Measurements from ENCODE around the gene SAMD8. TPM values are rescaled to one million over a fixed set of nuclear protein-coding genes. Genes with fewer than 3 reads are reported as not detected.

SAMD8 gene
- total and polyA plus RNA-seq, 2 of the 8 experiments (the other 6 are each of a cell fraction or from before 2014, with no cell fraction given), result 11.7 to 20.9 TPM

GRCh38 chr10:75100764-75101291 is 10.6 kb upstream of the SAMD8 start:
- H3K79me1 ChIP-seq (ENCODE audit: low read depth, low read length), result no peaks in the 10 kb centered on the region; the same call in 1 of the 2 replicates
- H3K36me3 ChIP-seq (ENCODE audit: control insufficient read depth in 2 of 4, insufficient read depth in 4 of 4, low read length in 3 of 4), result no peaks in the 10 kb centered on the region
- peak overlapping the region; percentile 88; the same call in 1 of the 2 replicates for H2BK12ac ChIP-seq (ENCODE audit: low read depth, low read length)
- H3K4me3 ChIP-seq (ENCODE audit: extremely low read depth in 1 of 4, insufficient read depth in 2 of 4, low read depth in 3 of 4, low read length in 4 of 4), result peak overlapping the region in 1 of 4 experiments; percentile 25; a peak in 1 of 8 replicates
- no peak overlapping the region for H3K56ac ChIP-seq (replicated peaks; ENCODE audit: insufficient read length, low read depth, low read length)
- H3K9me3 ChIP-seq (ENCODE audit: insufficient read depth in 2 of 2, low read depth in 1 of 2, low read length in 1 of 2), result no peaks in the 10 kb centered on the region
- 63% methylated on average over 4 of the region's 4 CpGs; no CpG with 5 or more reads in 1 of the 2 experiments for WGBS, 2 experiments (ENCODE audit: extremely low coverage in 1 of 2, insufficient coverage in 1 of 2, insufficient read length in 1 of 2, insufficient replicate concordance in 2 of 2, low coverage in 1 of 2, low lambda C conversion rate in 2 of 2, missing lambda C conversion rate in 1 of 2)
- peak overlapping the region; percentile 59; the same call in 1 of the 2 replicates for H3K27ac ChIP-seq (ENCODE audit: low read depth, low read length)
- H3K23ac ChIP-seq (ENCODE audit: insufficient read length), result no peak overlapping the region
- TF ChIP-seq KDM1A (IDR thresholded peaks at IDR 0.05; ENCODE audit: borderline replicate concordance, low read length), result no peak
- TF ChIP-seq RAD21 (IDR thresholded peaks at IDR 0.05 in 1 of 2, conservative IDR thresholded peaks at IDR 0.05 in 1 of 2; ENCODE audit: low read depth in 2 of 2, low read length in 2 of 2), result 0 out of 4 replicates have a peak, but pooled peaks of 1 of the 2 experiments have one; percentile 0
- peak overlapping the region; percentile 78; the same call in 1 of the 2 replicates for H4K8ac ChIP-seq (ENCODE audit: extremely low read depth, insufficient read depth, low read length)
- H2AFZ ChIP-seq (ENCODE audit: low read length), result peak overlapping the region; percentile 100
- ChIA-PET POLR2A (ENCODE audit: partially characterized antibody) (interaction anchor here (0.8 to 2.0 kb wide), 4 partner anchors 10 to 950 kb away, joined by 3 to 7 read pairs (median 4); partner anchors contain the start of genes AP3M1 and SAMD8), CTCF (ENCODE audit: partially characterized antibody) (interaction anchor here (0.6 to 7.1 kb wide), 30 partner anchors 9 to 860 kb away, joined by 3 to 44 read pairs (median 4); partner anchors contain the start of gene COMTD1)
- no peak overlapping the region; the same call in 1 of the 2 replicates for H2AK5ac ChIP-seq (ENCODE audit: low read depth, low read length)
- peak overlapping the region; percentile 0 to 48; a peak in 1 of 4 replicates for H3K4me2 ChIP-seq (ENCODE audit: insufficient read depth in 1 of 2, low read depth in 2 of 2, low read length in 2 of 2)
- peak overlapping the region; percentile 97; the same call in 1 of the 2 replicates for H2BK15ac ChIP-seq (ENCODE audit: low read length)
- no peaks in the 10 kb centered on the region for H3K27me3 ChIP-seq (replicated peaks in 1 of 4; ENCODE audit: control insufficient read depth in 3 of 4, extremely low read depth in 1 of 4, insufficient read depth in 3 of 4, low read length in 3 of 4)
- DNase-seq (ENCODE audit: low read depth in 1 of 2, low spot score in 2 of 2), result no peak
- H2BK20ac ChIP-seq (ENCODE audit: low read length), result peak overlapping the region; percentile 94
- peak overlapping the region in 1 of 4 experiments; percentile 14; a peak in 1 of 7 replicates for H3K9ac ChIP-seq (replicated peaks in 1 of 4; ENCODE audit: extremely low read depth in 1 of 4, low read depth in 3 of 4, low read length in 3 of 4)
- peak overlapping the region; percentile 11 for H3K4ac ChIP-seq (replicated peaks; ENCODE audit: insufficient read length, low read depth, low read length)
- H3K14ac ChIP-seq (ENCODE audit: insufficient read length), result no peak overlapping the region
- peak overlapping the region; percentile 26 for H4K5ac ChIP-seq (ENCODE audit: insufficient read length, low read depth, low read length)
- peak overlapping the region; percentile 88 for H4K91ac ChIP-seq (replicated peaks; ENCODE audit: insufficient read length, low read length)
- FAIRE-seq, result no peak
- no peak overlapping the region for H2BK120ac ChIP-seq (replicated peaks; ENCODE audit: low read depth, low read length)
- peak overlapping the region; percentile 79; the same call in 1 of the 2 replicates for H2BK5ac ChIP-seq (ENCODE audit: low read depth, low read length)
- H3K23me2 ChIP-seq (ENCODE audit: low read depth, low read length), result no peaks in the 10 kb centered on the region
- H3K79me2 ChIP-seq (ENCODE audit: control insufficient read depth in 1 of 2, insufficient read depth in 2 of 2, low read length in 2 of 2), result no peaks in the 10 kb centered on the region
- peaks cover 0 to 20% (median 13%) of the 10 kb centered on the region in 4 experiments; a peak in 6 of 7 replicates for H3K4me1 ChIP-seq (replicated peaks in 1 of 4; ENCODE audit: control insufficient read depth in 3 of 4, insufficient read depth in 4 of 4, low read length in 3 of 4)
- H4K20me1 ChIP-seq (replicated peaks in 1 of 2; ENCODE audit: control insufficient read depth in 1 of 2, insufficient read depth in 2 of 2, low read length in 2 of 2), result no peaks in the 10 kb centered on the region
- peak overlapping the region; percentile 71 for H3K18ac ChIP-seq (ENCODE audit: extremely low read depth, low read length)

Measured in H1 (cell line).